Esophagus squamous epithelium (tissue), 5 donors: ENCODE data around the gene SBF1. TPM values are rescaled to one million over a fixed set of nuclear protein-coding genes. Genes with fewer than 3 reads are reported as not detected.
"Not testable (repeated sequence)": the region's sequence is repeated elsewhere in the genome, so short reads cannot be mapped to it uniquely, and the experiment has no call there.

Source experiments
- DNase-seq: peaks from one replicate; lab custom pipeline; 2025; lab: John Stamatoyannopoulos, UW
- H3K27ac ChIP-seq, 4 donors: fragments of 200-600 bp; sonication (generic); one replicate each; pipeline ENCODE4 v1.5.1; 2016 to 2019; ENCODE audit warnings: mild to moderate bottlenecking in 1 of 4
- H3K27me3 ChIP-seq, 4 donors: fragments of 200-600 bp; sonication (generic); 1 replicate in 3 of 4; 2 replicates in 1 of 4; pipeline versions ENCODE4 v1.5.1 to v1.6.0; 2017 to 2021; ENCODE audit warnings: antibody characterized with exemption in 1 of 4
- H3K36me3 ChIP-seq, 3 donors: fragments of 200-600 bp; sonication (generic); one replicate each; pipeline ENCODE4 v1.5.1; 2016 to 2019
- H3K4me1 ChIP-seq, 3 donors: fragments of 200-600 bp; sonication (generic); one replicate each; pipeline ENCODE4 v1.5.1; 2017 to 2019
- H3K4me3 ChIP-seq, 4 donors: fragments of 200-600 bp; sonication (generic); 1 replicate in 3 of 4; 2 replicates in 1 of 4; pipeline ENCODE4 v1.5.1; 2016 to 2019; ENCODE audit warnings: mild to moderate bottlenecking in 2 of 4, moderate library complexity in 1 of 4
- H3K9me3 ChIP-seq, 3 donors: fragments of 200-600 bp; sonication (generic); one replicate each; pipeline ENCODE4 v1.5.1; 2016 to 2019
- POLR2A ChIP-seq, 4 donors: fragments of 450-650 bp; IDR thresholded peaks; one replicate each; pipeline ENCODE4 v1.6.1; 2017; ENCODE audit warnings: antibody characterized with exemption in 4 of 4, mild to moderate bottlenecking in 4 of 4, moderate library complexity in 3 of 4
- WGBS, 2 donors: methylation state at CpG; one replicate each; pipeline ENCODE4 v1.1.5; 2018; 5-methylcytosine and 5-hydroxymethylcytosine counted together
- intact Hi-C: fragments of 100-400 bp; cut with DNase I; formaldehyde crosslinking; loops from one replicate; pipeline ENCODE4 v1.15.0; 2022
- total RNA-seq, 4 donors: library from RNA; depleted of rRNA; stranded (reverse); fragments of >200 nt; gene quantifications; one replicate each; pipeline ENCODE4 v1.1.0, GENCODE V29; 2016
- TF ChIP-seq, protein P1 (sequence below), 6 experiments: fragments of 450-650 bp in 4 of 6; fragments of 200-600 bp in 2 of 6; sonication (generic) in 2 of 6; IDR thresholded peaks; one replicate each; pipeline ENCODE4 v1.5.1; 2016 to 2019; ENCODE audit warnings: antibody characterized with exemption in 6 of 6, mild to moderate bottlenecking in 4 of 6, moderate library complexity in 4 of 6
- donor health status: DM: yes; HTN: yes; CAD: no.

Gene SBF1
- total RNA-seq, 4 donors from 2014 or later, result 38.3 to 92.0 (median 63.4) TPM

DNA sequence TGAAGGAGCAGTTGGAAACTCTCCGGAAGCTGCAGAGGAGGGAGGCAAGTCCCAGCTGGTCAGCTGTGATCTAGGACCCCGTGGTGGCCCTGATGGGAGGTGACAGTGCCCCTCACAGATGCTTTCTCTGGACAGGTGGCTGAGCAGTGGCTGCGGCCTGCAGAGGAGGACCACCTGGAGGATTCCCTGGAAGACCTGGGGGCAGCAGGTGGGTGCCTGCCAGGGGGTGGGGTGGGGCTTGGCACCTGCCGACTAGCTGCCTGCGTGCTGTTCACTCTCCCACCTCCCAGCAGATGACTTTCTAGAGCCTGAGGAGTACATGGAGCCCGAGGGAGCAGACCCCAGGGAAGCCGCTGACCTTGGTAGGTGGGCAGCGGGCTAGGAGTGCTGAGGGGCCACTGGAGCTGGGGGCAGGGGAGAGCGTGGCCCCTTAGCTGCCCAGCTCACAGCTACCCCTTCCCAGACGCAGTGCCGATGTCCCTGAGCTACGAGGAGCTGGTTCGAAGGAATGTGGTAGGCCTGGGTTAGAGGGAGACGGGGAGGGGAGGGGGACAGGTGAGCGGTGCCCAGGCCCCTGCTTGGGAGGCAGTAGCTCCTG lies 47.5 kb upstream of the SBF1 start:
- no peaks in the 10 kb centered on the region for H3K27me3 ChIP-seq
- 80 to 100% methylated on average over 1 to 2 of the region's 15 CpGs for WGBS, 2 donors
- no peak for TF ChIP-seq POLR2A (IDR thresholded peaks at IDR 0.05)
- TF ChIP-seq, protein P1, sequence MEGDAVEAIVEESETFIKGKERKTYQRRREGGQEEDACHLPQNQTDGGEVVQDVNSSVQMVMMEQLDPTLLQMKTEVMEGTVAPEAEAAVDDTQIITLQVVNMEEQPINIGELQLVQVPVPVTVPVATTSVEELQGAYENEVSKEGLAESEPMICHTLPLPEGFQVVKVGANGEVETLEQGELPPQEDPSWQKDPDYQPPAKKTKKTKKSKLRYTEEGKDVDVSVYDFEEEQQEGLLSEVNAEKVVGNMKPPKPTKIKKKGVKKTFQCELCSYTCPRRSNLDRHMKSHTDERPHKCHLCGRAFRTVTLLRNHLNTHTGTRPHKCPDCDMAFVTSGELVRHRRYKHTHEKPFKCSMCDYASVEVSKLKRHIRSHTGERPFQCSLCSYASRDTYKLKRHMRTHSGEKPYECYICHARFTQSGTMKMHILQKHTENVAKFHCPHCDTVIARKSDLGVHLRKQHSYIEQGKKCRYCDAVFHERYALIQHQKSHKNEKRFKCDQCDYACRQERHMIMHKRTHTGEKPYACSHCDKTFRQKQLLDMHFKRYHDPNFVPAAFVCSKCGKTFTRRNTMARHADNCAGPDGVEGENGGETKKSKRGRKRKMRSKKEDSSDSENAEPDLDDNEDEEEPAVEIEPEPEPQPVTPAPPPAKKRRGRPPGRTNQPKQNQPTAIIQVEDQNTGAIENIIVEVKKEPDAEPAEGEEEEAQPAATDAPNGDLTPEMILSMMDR (IDR thresholded peaks at IDR 0.05), result no peak
- DNase-seq, result no peak
- H3K4me3 ChIP-seq, result no peak overlapping the region
- H3K4me1 ChIP-seq, result peaks cover 23 to 40% (median 28%) of the 10 kb centered on the region in 3 donors
- no peaks in the 10 kb centered on the region for H3K9me3 ChIP-seq
- H3K36me3 ChIP-seq, result peaks cover 35 to 68% (median 39%) of the 10 kb centered on the region in 3 donors
- intact Hi-C loops, result loop anchor here (10.0 kb wide), 1 partner anchor 92 kb away; no protein-coding TSS in a partner anchor
- no peak overlapping the region for H3K27ac ChIP-seq

DNA sequence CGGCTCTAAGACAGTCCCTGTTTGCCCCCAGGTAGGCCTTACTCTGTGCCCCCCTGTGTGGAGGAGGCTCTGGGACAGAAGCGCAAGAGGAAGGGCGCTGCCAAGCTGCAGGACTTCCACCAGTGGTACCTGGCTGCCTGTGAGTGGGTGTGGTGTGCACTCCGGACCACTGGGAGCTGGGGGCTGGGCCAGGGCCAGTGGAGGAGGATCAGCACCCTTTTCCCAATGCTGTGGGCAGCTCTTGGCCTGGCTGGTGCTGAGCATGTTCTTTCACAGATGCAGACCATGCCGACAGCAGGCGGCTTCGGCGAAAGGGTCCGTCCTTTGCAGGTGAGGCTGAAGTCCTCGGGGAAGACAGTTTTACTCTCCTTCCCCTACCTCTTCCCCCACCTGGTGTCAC lies 46.9 kb upstream of the SBF1 start:
- no peak overlapping the region for H3K4me3 ChIP-seq
- TF ChIP-seq POLR2A (IDR thresholded peaks at IDR 0.05), result no peak
- TF ChIP-seq, protein P1 (IDR thresholded peaks at IDR 0.05), result no peak
- 80 to 94% methylated on average over 1 to 6 of the region's 10 CpGs for WGBS, 2 donors
- intact Hi-C loops, result loop anchor here (10.0 kb wide), 1 partner anchor 93 kb away; no protein-coding TSS in a partner anchor
- H3K27ac ChIP-seq, result no peak overlapping the region
- H3K36me3 ChIP-seq, result peaks cover 38 to 74% (median 39%) of the 10 kb centered on the region in 3 donors
- peaks cover 17 to 34% (median 22%) of the 10 kb centered on the region in 3 donors for H3K4me1 ChIP-seq
- H3K27me3 ChIP-seq, result no peaks in the 10 kb centered on the region
- DNase-seq, result no peak
- no peaks in the 10 kb centered on the region for H3K9me3 ChIP-seq

DNA sequence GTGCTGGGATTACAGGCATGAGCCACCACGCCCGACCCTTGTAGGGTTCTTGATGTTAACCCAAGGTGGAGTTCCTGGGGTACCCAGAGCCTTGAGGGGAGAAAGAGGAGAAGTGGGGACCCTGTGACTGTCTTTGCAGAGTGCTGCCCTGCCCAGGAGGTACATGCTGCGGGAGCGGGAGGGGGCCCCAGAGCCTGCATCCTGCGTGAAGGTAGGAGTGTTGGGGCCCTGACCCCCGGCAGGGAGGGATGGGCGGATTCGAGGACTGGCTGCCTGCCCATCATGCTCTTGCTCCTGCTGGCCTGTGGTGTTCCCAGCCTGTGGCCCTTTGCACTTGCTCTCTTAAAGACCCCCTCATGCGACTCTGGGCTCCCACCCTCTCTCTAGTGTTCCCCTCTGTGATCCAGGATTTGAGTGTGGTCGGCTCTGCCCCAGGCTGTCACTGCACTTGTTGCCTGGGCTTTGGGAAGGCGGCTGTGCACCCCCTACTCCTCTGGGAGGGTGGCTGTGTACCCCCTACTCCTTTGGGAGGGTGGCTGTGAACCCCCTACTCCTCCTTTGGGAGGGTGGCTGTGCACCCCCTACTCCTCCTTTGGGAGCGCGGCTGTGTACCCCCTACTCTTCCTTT lies 46.1 kb upstream of the SBF1 start:
- no peak for TF ChIP-seq POLR2A (IDR thresholded peaks at IDR 0.05)
- TF ChIP-seq, protein P1 (IDR thresholded peaks at IDR 0.05), result no peak
- Histone ChIP-seq H3K4me3 (no peak overlapping the region), H3K9me3 (no peaks in the 10 kb centered on the region), H3K27me3 (no peaks in the 10 kb centered on the region), H3K36me3 (peaks cover 39 to 81% (median 42%) of the 10 kb centered on the region in 3 donors), H3K4me1 (peaks cover 15 to 30% (median 15%) of the 10 kb centered on the region in 3 donors), H3K27ac (no peak overlapping the region)
- 89 to 90% methylated on average over 9 to 10 of the region's 13 CpGs for WGBS, 2 donors
- intact Hi-C loops, result loop anchor here (10.0 kb wide), 1 partner anchor 94 kb away; no protein-coding TSS in a partner anchor
- DNase-seq, result no peak

DNA sequence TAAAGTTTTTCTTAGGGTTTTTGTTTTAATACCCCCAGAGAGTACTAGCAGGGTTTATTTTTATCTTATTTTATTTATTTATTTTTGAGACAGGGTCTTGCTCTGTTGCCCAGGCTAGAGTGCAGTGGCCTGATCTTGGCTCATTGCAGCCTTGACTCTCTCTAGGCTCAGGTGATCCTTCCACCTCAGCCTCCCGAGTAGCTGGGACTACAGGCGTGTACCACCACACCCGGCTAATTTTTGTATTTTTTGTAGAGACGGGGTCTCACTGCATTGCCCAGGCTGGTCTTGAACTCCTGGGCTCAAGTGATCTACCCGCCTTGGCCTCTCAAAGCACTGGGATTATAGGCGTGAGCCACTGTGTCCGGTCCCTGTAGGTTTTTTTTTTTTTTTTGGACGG lies 45.3 kb upstream of the SBF1 start:
- H3K27me3 ChIP-seq, DNase-seq, H3K9me3 ChIP-seq, H3K4me3 ChIP-seq, H3K27ac ChIP-seq: not testable (repeated sequence)
- peaks cover 15 to 29% (median 15%) of the 10 kb centered on the region in 3 donors for H3K4me1 ChIP-seq
- peaks cover 39 to 81% (median 42%) of the 10 kb centered on the region in 3 donors for H3K36me3 ChIP-seq
- intact Hi-C loops, result loop anchor here (10.0 kb wide), 1 partner anchor 95 kb away; no protein-coding TSS in a partner anchor
- WGBS, 2 donors, result 97% methylated on average over 8 of the region's 8 CpGs

DNA sequence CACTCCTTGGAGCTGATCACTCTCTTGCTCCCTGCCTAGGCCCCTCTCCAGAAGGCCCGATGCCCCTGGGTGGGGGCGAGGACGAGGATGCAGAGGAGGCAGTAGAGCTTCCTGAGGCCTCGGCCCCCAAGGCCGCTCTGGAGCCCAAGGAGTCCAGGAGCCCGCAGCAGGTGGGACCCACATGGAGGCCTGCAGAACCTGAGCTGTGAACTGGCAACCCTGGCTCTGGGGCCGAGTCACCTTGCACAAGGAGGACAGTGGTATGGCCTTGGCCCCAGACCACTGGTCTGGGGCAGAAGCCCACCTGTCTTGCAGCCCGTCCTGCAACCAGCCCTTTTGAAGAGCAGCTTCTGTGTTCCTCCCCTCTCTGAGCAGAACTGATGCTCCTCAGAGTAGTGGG lies 44.3 kb upstream of the SBF1 start:
- WGBS, 2 donors, result no CpG with 5 or more reads among the region's 8 CpGs
- no peaks in the 10 kb centered on the region for H3K9me3 ChIP-seq
- peaks cover 39 to 87% (median 42%) of the 10 kb centered on the region in 3 donors for H3K36me3 ChIP-seq
- H3K27me3 ChIP-seq, result no peaks in the 10 kb centered on the region
- intact Hi-C loops, result no loop called here
- peaks cover 4 to 19% (median 7%) of the 10 kb centered on the region in 3 donors for H3K4me1 ChIP-seq
- TF ChIP-seq POLR2A (IDR thresholded peaks at IDR 0.05), result no peak
- TF ChIP-seq, protein P1 (IDR thresholded peaks at IDR 0.05), result no peak
- no peak for DNase-seq
- H3K4me3 ChIP-seq, result no peak overlapping the region
- H3K27ac ChIP-seq, result no peak overlapping the region
